ENCODE measurements around the gene ACAD9.

GRCh38 chr3:128881576-128881975 lies 2.2 kb downstream of the ACAD9 start:
- no peak for TF ChIP-seq CTCF (IDR thresholded peaks at IDR 0.05)
- no peak for TF ChIP-seq POLR2AphosphoS5 (IDR thresholded peaks at IDR 0.05)
